Activated CD4-positive, alpha-beta T cell treated with anti-CD3 and anti-CD28 coated beads, Interleukin-2, Interleukin-6, amounts not matched to agents 100 ng/mL and 50 ng/mL, durations not matched to agents 16 hours and 8 hours (primary cell): ENCODE results near the gene KCND3.
A peak's percentile ranks its signal among the peaks of the same experiment; 100 is the strongest.

Experiments used
- DNase-seq: peaks from one replicate; pipeline ENCODE4 v3.0.0-alpha.2; 2020

Gene KCND3

GRCh38 chr1:111956155-111956771, 33.2 kb downstream of the KCND3 start:
- DNase-seq, result no peak

- DNase-seq, result no peak
Measured at GRCh38 chr1:111955755-111956154, 33.7 kb downstream of the KCND3 start.

- no peak for DNase-seq
Measured at GRCh38 chr1:111953797-111954196, 35.7 kb downstream of the KCND3 start.

GRCh38 chr1:111952125-111952657, 37.3 kb downstream of the KCND3 start:
- no peak for DNase-seq

- no peak for DNase-seq
Measured at GRCh38 chr1:111948209-111949171, 41.0 kb downstream of the KCND3 start.

- no peak for DNase-seq
Measured at GRCh38 chr1:111943846-111944749, 45.4 kb downstream of the KCND3 start.

- no peak for DNase-seq
Measured at GRCh38 chr1:111943066-111943465, 46.4 kb downstream of the KCND3 start.

GRCh38 chr1:111938536-111938935, 50.9 kb downstream of the KCND3 start:
- no peak for DNase-seq

GRCh38 chr1:111938123-111938522, 51.3 kb downstream of the KCND3 start:
- DNase-seq, result peak; percentile 4

GRCh38 chr1:111937147-111937725, 52.2 kb downstream of the KCND3 start:
- no peak for DNase-seq

- no peak for DNase-seq
Measured at GRCh38 chr1:111934106-111934852, 55.2 kb downstream of the KCND3 start.

GRCh38 chr1:111930356-111930755, 59.1 kb downstream of the KCND3 start:
- no peak for DNase-seq

- DNase-seq, result no peak
Measured at GRCh38 chr1:111928531-111928930, 60.9 kb downstream of the KCND3 start.

- DNase-seq, result no peak
Measured at GRCh38 chr1:111927652-111928051, 61.8 kb downstream of the KCND3 start.

- no peak for DNase-seq
Measured at GRCh38 chr1:111924786-111925185, 64.7 kb downstream of the KCND3 start.

GRCh38 chr1:111923766-111924165, 65.7 kb downstream of the KCND3 start:
- DNase-seq, result no peak

- DNase-seq, result no peak
Measured at GRCh38 chr1:111921948-111922347, 67.5 kb downstream of the KCND3 start.

GRCh38 chr1:111920221-111921024, 69.0 kb downstream of the KCND3 start:
- no peak for DNase-seq

- DNase-seq, result no peak
Measured at GRCh38 chr1:111911776-111912515, 77.5 kb downstream of the KCND3 start.

- DNase-seq, result no peak
Measured at GRCh38 chr1:111911061-111911460, 78.4 kb downstream of the KCND3 start.
